A549 (cell line): Measurements from ENCODE around the gene LPAR1. TPM values are rescaled to one million over a fixed set of nuclear protein-coding genes. Genes with fewer than 3 reads are reported as not detected.

Source experiments
- ATAC-seq, 2 experiments: fragments of 200-7000 bp in 1 of 2; fragments of >200 bp in 1 of 2; cut with Nextera tagmentation in 1 of 2; cut with Tn5 transposase in 1 of 2; 3 replicates each; pipeline versions ENCODE4 v1.8.0 to v1.9.1; 2018 to 2020; ENCODE audit warnings: mild to moderate bottlenecking in 1 of 2, moderate library complexity in 1 of 2
- CTCF ChIA-PET: fragments of 300-600 bp; sonication (Branson Sonifier 250); formaldehyde crosslinking; extraction: SDS; loops from one replicate; lab custom pipeline; 2021; ENCODE audit warnings: antibody characterized with exemption, inconsistent platforms; lab: Yijun Ruan, JAX
- POLR2A ChIA-PET: fragments of 350-600 bp; formaldehyde crosslinking; extraction: SDS; loops from one replicate; lab custom pipeline; 2021; ENCODE audit warnings: antibody characterized with exemption, inconsistent platforms; lab: Yijun Ruan, JAX
- DNase-seq, 2 experiments: peaks; one replicate each; pipeline versions ENCODE4 v3.0.0 to v3.0.0-alpha.2; 2011 to 2016; ENCODE audit warnings: low read depth in 1 of 2, low spot score in 1 of 2
- FAIRE-seq: peaks from 2 replicates; lab custom pipeline; 2011; peaks lifted over from hg19 to GRCh38; lab: Jason Lieb, UNC
- H3K27ac ChIP-seq, 2 experiments: fragments of >200 bp; sonication (Bioruptor Twin); formaldehyde crosslinking; 3 replicates each; pipeline ENCODE4 v1.5.1; 2016 to 2017
- H3K4me1 ChIP-seq: fragments of >200 bp; sonication (Bioruptor Twin); formaldehyde crosslinking; 3 replicates; pipeline ENCODE4 v1.6.1; 2016
- H3K4me2 ChIP-seq: fragments of >200 bp; sonication (Bioruptor Twin); formaldehyde crosslinking; 3 replicates; pipeline ENCODE4 v1.6.1; 2016
- H3K4me3 ChIP-seq: fragments of >200 bp; sonication (Bioruptor Twin); formaldehyde crosslinking; 3 replicates; pipeline ENCODE4 v1.5.1; 2016
- H3K9me3 ChIP-seq: fragments of >200 bp; sonication (Bioruptor Twin); formaldehyde crosslinking; 3 replicates; pipeline ENCODE4 v1.6.1; 2016
- BCL3 ChIP-seq: fragments of >200 bp; sonication (Bioruptor Twin); formaldehyde crosslinking; IDR thresholded peaks from 3 replicates; pipeline ENCODE4 v1.6.1; 2016
- BHLHE40 ChIP-seq: IDR thresholded peaks from 2 replicates; pipeline ENCODE4 v1.6.1; 2012; ENCODE audit warnings: low read depth, low read length, inconsistent platforms
- CBX2 ChIP-seq: fragments of 200-600 bp; sonication (generic); IDR thresholded peaks from 2 replicates; pipeline ENCODE4 v1.6.1; 2016; ENCODE audit warnings: low read depth, mild to moderate bottlenecking, borderline replicate concordance
- CHD2 ChIP-seq: fragments of 150-350 bp; IDR thresholded peaks from 2 replicates; pipeline ENCODE4 v1.6.1; 2014; ENCODE audit warnings: low read length; ENCODE audit not compliant: partially characterized antibody
- CHD4 ChIP-seq: fragments of 200-600 bp; sonication (generic); IDR thresholded peaks from 2 replicates; pipeline ENCODE4 v1.6.1; 2016; ENCODE audit warnings: antibody characterized with exemption, mild to moderate bottlenecking, borderline replicate concordance
- E2F6 ChIP-seq: IDR thresholded peaks from 2 replicates; pipeline ENCODE4 v1.6.1; 2012; ENCODE audit warnings: low read depth, borderline replicate concordance
- ESRRA ChIP-seq: fragments of 150-350 bp; IDR thresholded peaks from 2 replicates; pipeline ENCODE4 v1.6.1; 2014; ENCODE audit warnings: mild to moderate bottlenecking, low read length, borderline replicate concordance
- FOSB ChIP-seq: fragments of 250-450 bp; sonication (Bioruptor Pico); IDR thresholded peaks from 2 replicates; pipeline ENCODE4 v1.5.0; 2020; ENCODE audit warnings: mild to moderate bottlenecking, moderate library complexity
- FOSL2 ChIP-seq, 2 experiments: fragments of 450-650 bp in 1 of 2; fragments of >200 bp in 1 of 2; sonication (Bioruptor Twin) in 1 of 2; formaldehyde crosslinking; IDR thresholded peaks; 2 replicates each; pipeline versions ENCODE4 v1.5.0 to v1.6.1; 2016 to 2020; ENCODE audit warnings: mild to moderate bottlenecking in 1 of 2, moderate library complexity in 1 of 2
- FOXS1 ChIP-seq: fragments of 250-450 bp; sonication (Bioruptor Pico); IDR thresholded peaks from 2 replicates; pipeline ENCODE4 v1.5.0; 2020; ENCODE audit warnings: mild to moderate bottlenecking, moderate library complexity
- GATA3 ChIP-seq: IDR thresholded peaks from 2 replicates; pipeline ENCODE4 v1.6.1; 2012; ENCODE audit warnings: borderline replicate concordance
- HEYL ChIP-seq: fragments of 250-450 bp; sonication (Bioruptor Pico); IDR thresholded peaks from 2 replicates; pipeline ENCODE4 v1.8.0; 2021; ENCODE audit warnings: mild to moderate bottlenecking, moderate library complexity
- HMGXB4 ChIP-seq: fragments of 250-450 bp; sonication (Bioruptor Pico); IDR thresholded peaks from 2 replicates; pipeline ENCODE4 v1.5.0; 2021; ENCODE audit warnings: mild to moderate bottlenecking, moderate library complexity, borderline replicate concordance
- HOXB13 ChIP-seq: fragments of 250-450 bp; sonication (Bioruptor Pico); IDR thresholded peaks from 2 replicates; pipeline ENCODE4 v1.5.0; 2020; ENCODE audit warnings: low read depth, mild to moderate bottlenecking, moderate library complexity
- HOXB5 ChIP-seq: fragments of 250-450 bp; sonication (Bioruptor Pico); IDR thresholded peaks from 2 replicates; pipeline ENCODE4 v1.5.0; 2020; ENCODE audit warnings: mild to moderate bottlenecking, moderate library complexity
- JUNB ChIP-seq: fragments of >200 bp; sonication (Bioruptor Twin); formaldehyde crosslinking; IDR thresholded peaks from 2 replicates; pipeline ENCODE4 v1.6.1; 2016
- MAX ChIP-seq: IDR thresholded peaks from 2 replicates; pipeline ENCODE4 v1.6.1; 2012
- MYC ChIP-seq: IDR thresholded peaks from 2 replicates; pipeline ENCODE4 v1.6.1; 2012; ENCODE audit warnings: mild to moderate bottlenecking, inconsistent platforms, low read length, improper control_type of control experiment, borderline replicate concordance
- NFE2L2 ChIP-seq: fragments of 150-350 bp; conservative IDR thresholded peaks from 2 replicates; pipeline ENCODE4 v1.6.1; 2014; ENCODE audit warnings: low read length
- NPAS2 ChIP-seq: fragments of 250-450 bp; sonication (Bioruptor Pico); IDR thresholded peaks from 2 replicates; pipeline ENCODE4 v1.8.0; 2022; ENCODE audit warnings: mild to moderate bottlenecking, moderate library complexity, borderline replicate concordance
- PBX3 ChIP-seq: IDR thresholded peaks from 2 replicates; pipeline ENCODE4 v1.6.1; 2012
- POLR2A ChIP-seq: IDR thresholded peaks from 2 replicates; pipeline ENCODE4 v1.6.1; 2012; ENCODE audit warnings: mild to moderate bottlenecking, low read length
- RAD21 ChIP-seq, 2 experiments: fragments of >200 bp in 1 of 2; sonication (Bioruptor Twin) in 1 of 2; formaldehyde crosslinking in 1 of 2; IDR thresholded peaks in 1 of 2; conservative IDR thresholded peaks in 1 of 2; 2 replicates in 1 of 2; 3 replicates in 1 of 2; pipeline ENCODE4 v1.6.1; 2012 to 2018; ENCODE audit warnings: inconsistent platforms in 1 of 2
- USF2 ChIP-seq: fragments of 450-650 bp; IDR thresholded peaks from 2 replicates; pipeline ENCODE4 v1.6.1; 2014; ENCODE audit warnings: antibody characterized with exemption
- ZC3H11A ChIP-seq: fragments of 450-650 bp; IDR thresholded peaks from 2 replicates; pipeline ENCODE4 v1.6.1; 2014; ENCODE audit warnings: antibody characterized with exemption, mild to moderate bottlenecking
- WGBS: methylation state at CpG from one replicate; pipeline ENCODE4 v1.1.6; 2017; ENCODE audit errors: missing lambda C conversion rate; 5-methylcytosine and 5-hydroxymethylcytosine counted together
- polyA plus RNA-seq, 4 experiments: library from polyadenylated mRNA; depleted of rRNA in 3 of 4; stranded (reverse); fragments of >200 nt; fragmentation: RNase III in 1 of 4; extraction: RNeasy Plus Mini Kit Qiagen cat#74134 plus additional on column Dnase treatment in 1 of 4; gene quantifications; 2 replicates in 3 of 4; 3 replicates in 1 of 4; pipeline ENCODE4 v1.2.3, GENCODE V29; 2011 to 2017

LPAR1 gene
- polyA plus RNA-seq, 2 of the 4 experiments (the other 2 are of a cell fraction): 15.8 to 33.7 TPM

- CTCF ChIA-PET: interaction anchor here (0.6 to 1.7 kb wide), 3 partner anchors 8 to 1559 kb away, joined by 3 to 4 read pairs (median 3); no protein-coding TSS in a partner anchor
- DNase-seq (peak in 1 of 2 experiments; percentile 54), ATAC-seq (peak in 1 of 2 experiments; percentile 62; a peak in 3 of 6 replicates), FAIRE-seq (no peak)
- Histone ChIP-seq H3K4me1 (peaks cover 41% of the 10 kb centered on the region), H3K9me3 (no peaks in the 10 kb centered on the region), H3K4me2 (peak overlapping the region; percentile 66), H3K27ac (peak overlapping the region; percentile 13 to 43; a peak in 4 of 6 replicates), H3K4me3 (no peak overlapping the region)
- POLR2A ChIA-PET: no interaction called here
- WGBS: 28% methylated on average over 7 of the region's 7 CpGs
- TF ChIP-seq FOSB (CRISPR knock-in tag): no peak
- TF ChIP-seq FOXS1 (CRISPR knock-in tag): no peak
- no peak for TF ChIP-seq NPAS2
- no peak for TF ChIP-seq CHD2
- TF ChIP-seq CHD4: no peak
- TF ChIP-seq CBX2: no peak
- TF ChIP-seq BCL3: no peak
- no peak for TF ChIP-seq USF2
- no peak for TF ChIP-seq JUNB
- TF ChIP-seq ZC3H11A: no peak
- no peak for TF ChIP-seq E2F6
- no peak for TF ChIP-seq BHLHE40
- TF ChIP-seq PBX3: no peak
- TF ChIP-seq HOXB5 (CRISPR knock-in tag): no peak
- TF ChIP-seq GATA3: no peak; the same call in 1 of the 2 replicates
- no peak for TF ChIP-seq MAX
- no peak for TF ChIP-seq MYC
- TF ChIP-seq HOXB13: no peak
- TF ChIP-seq RAD21 (conservative IDR thresholded peaks at IDR 0.05 in 1 of 2, IDR thresholded peaks at IDR 0.05 in 1 of 2): no peak
- no peak for TF ChIP-seq FOSL2 (IDR thresholded peaks at IDR 0.05)
- TF ChIP-seq FOSL2 (CRISPR knock-in tag; IDR thresholded peaks at IDR 0.05): no peak
These were observed 29.9 kb downstream of the LPAR1 start for GRCh38 chr9:111008158-111009075.

- H3K4me3 ChIP-seq: no peak overlapping the region
- ATAC-seq (no peak), FAIRE-seq (no peak), DNase-seq (no peak)
- WGBS: 85% methylated on average over 1 of the region's 1 CpG
- ChIA-PET POLR2A (no interaction called here), CTCF (no interaction called here)
- H3K4me1 ChIP-seq: peaks cover 41% of the 10 kb centered on the region
- no peaks in the 10 kb centered on the region for H3K9me3 ChIP-seq
- no peak overlapping the region for H3K27ac ChIP-seq
- peak overlapping the region; percentile 15; the same call in 1 of the 3 replicates for H3K4me2 ChIP-seq
- no peak for TF ChIP-seq ZC3H11A
- TF ChIP-seq FOSL2 (IDR thresholded peaks at IDR 0.05): no peak
- no peak for TF ChIP-seq FOSL2 (CRISPR knock-in tag; IDR thresholded peaks at IDR 0.05)
- TF ChIP-seq HEYL (CRISPR knock-in tag): no peak
- TF ChIP-seq CHD2: no peak
- TF ChIP-seq MYC: no peak
- no peak for TF ChIP-seq HMGXB4
- TF ChIP-seq ESRRA: no peak
- no peak for TF ChIP-seq POLR2A
- no peak for TF ChIP-seq NFE2L2
These were observed 32.4 kb downstream of the LPAR1 start for GRCh38 chr9:111005746-111006470.
